HCT116 (cell line): ENCODE results near the gene TTYH2. TPM values are rescaled to one million over a fixed set of nuclear protein-coding genes. Genes with fewer than 3 reads are reported as not detected.

Experiments
- ATAC-seq: fragments of 200-7000 bp; cut with Tn5 transposase; 2 replicates; pipeline ENCODE4 v1.9.1; 2020; ENCODE audit warnings: mild to moderate bottlenecking, moderate library complexity
- BruUV-seq: library from RNA; stranded (reverse); fragments of 400-500 nt; replicated peaks from 2 replicates; lab custom pipeline; 2021; lab: Mats Ljungman, UMichigan
- CTCF ChIA-PET: fragments of 300-600 bp; sonication (Branson Sonifier 250); formaldehyde crosslinking; loops from one replicate; lab custom pipeline; 2021; ENCODE audit warnings: antibody characterized with exemption; lab: Charles Lee
- POLR2A ChIA-PET: fragments of 300-600, 350-600 bp; sonication (Branson Sonifier 250); formaldehyde crosslinking; loops from one replicate; lab custom pipeline; 2021; ENCODE audit warnings: antibody characterized with exemption; lab: Charles Lee
- RAD21 ChIA-PET, 2 experiments: fragments of 300-600 bp; sonication (Branson Sonifier 250); formaldehyde crosslinking; loops; one replicate each; lab custom pipeline; 2023; ENCODE audit warnings: low total read pairs in 2 of 2; ENCODE audit not compliant: uncharacterized antibody in 2 of 2, unreplicated experiment in 2 of 2, low non-redundant PET in 1 of 2; lab: Charles Lee
- DNase-seq: peaks from one replicate; pipeline ENCODE4 v3.0.0-alpha.2; 2010; ENCODE audit warnings: low read depth, low spot score
- H2AFZ ChIP-seq: fragments of 200-600 bp; shearing (Covaris generic), sonication (generic); 2 replicates; pipeline ENCODE4 v1.6.1; 2017; ENCODE audit warnings: low read depth, mixed run types, mixed read lengths, antibody characterized with exemption, low read length; ENCODE audit not compliant: poor library complexity, severe bottlenecking
- H3K27ac ChIP-seq: 2 replicates; pipeline ENCODE4 v1.5.1; 2012; ENCODE audit warnings: low read depth, low read length
- H3K27me3 ChIP-seq: fragments of 200-600 bp; sonication (generic); 2 replicates; pipeline ENCODE4 v1.6.1; 2016; ENCODE audit warnings: mixed run types, low read length, mixed read lengths; ENCODE audit not compliant: insufficient read depth
- H3K36me3 ChIP-seq, 2 experiments: fragments of 200-500 bp in 1 of 2; fragments of 200-600 bp in 1 of 2; sonication (Bioruptor generic) in 1 of 2; sonication (generic) in 1 of 2; 2 replicates each; pipeline versions ENCODE4 v1.5.1 to v1.6.1; 2014 to 2016; ENCODE audit warnings: low read length in 2 of 2, inconsistent platforms in 1 of 2, mixed read lengths in 1 of 2, mixed run types in 1 of 2; ENCODE audit not compliant: insufficient read depth in 2 of 2, control insufficient read depth in 1 of 2
- H3K4me1 ChIP-seq, 2 experiments: fragments of 200-600 bp in 1 of 2; sonication (generic) in 1 of 2; 2 replicates each; pipeline versions ENCODE4 v1.5.1 to v1.6.1; 2012 to 2017; ENCODE audit warnings: low read length in 2 of 2, inconsistent platforms in 1 of 2, mild to moderate bottlenecking in 1 of 2, mixed read lengths in 1 of 2, mixed run types in 1 of 2, moderate library complexity in 1 of 2; ENCODE audit not compliant: insufficient read depth in 2 of 2, control insufficient read depth in 1 of 2
- H3K4me2 ChIP-seq: fragments of 200-600 bp; sonication (generic); 2 replicates; pipeline ENCODE4 v1.6.1; 2017; ENCODE audit warnings: mixed run types, low read length, mixed read lengths
- H3K4me3 ChIP-seq, 2 experiments: fragments of 200-600 bp in 1 of 2; sonication (generic) in 1 of 2; replicated peaks in 1 of 2; 2 replicates each; pipeline ENCODE4 v1.5.1; 2011 to 2016; ENCODE audit warnings: low read length in 2 of 2, control low read depth in 1 of 2, low read depth in 1 of 2, mild to moderate bottlenecking in 1 of 2, mixed read lengths in 1 of 2, mixed run types in 1 of 2
- H3K79me2 ChIP-seq: fragments of 200-600 bp; sonication (generic); 2 replicates; pipeline ENCODE4 v1.6.1; 2017; ENCODE audit warnings: mild to moderate bottlenecking, mixed run types, low read length, moderate library complexity, mixed read lengths; ENCODE audit not compliant: insufficient read depth
- H3K9ac ChIP-seq: fragments of 200-600 bp; sonication (generic); 2 replicates; pipeline ENCODE4 v1.6.1; 2016; ENCODE audit warnings: low read length, mixed read lengths
- H3K9me2 ChIP-seq: fragments of 200-600 bp; sonication (generic), shearing (Covaris generic); 2 replicates; pipeline ENCODE4 v1.6.1; 2017; ENCODE audit warnings: mixed run types, mild to moderate bottlenecking, moderate library complexity; ENCODE audit not compliant: insufficient read depth
- H3K9me3 ChIP-seq, 2 experiments: fragments of 200-500 bp in 1 of 2; fragments of 200-600 bp in 1 of 2; sonication (Bioruptor generic) in 1 of 2; sonication (generic) in 1 of 2; 2 replicates each; pipeline ENCODE4 v1.6.1; 2014 to 2017; ENCODE audit warnings: low read length in 2 of 2, mixed read lengths in 2 of 2, inconsistent platforms in 1 of 2, low read depth in 1 of 2, mild to moderate bottlenecking in 1 of 2, mixed run types in 1 of 2, moderate library complexity in 1 of 2; ENCODE audit not compliant: control insufficient read depth in 1 of 2, insufficient read depth in 1 of 2
- H4K20me1 ChIP-seq: fragments of 200-600 bp; sonication (generic), shearing (Covaris generic); 2 replicates; pipeline ENCODE4 v1.6.1; 2017; ENCODE audit warnings: mixed run types, mild to moderate bottlenecking, moderate library complexity; ENCODE audit not compliant: insufficient read depth
- CEBPB ChIP-seq: IDR thresholded peaks from 2 replicates; pipeline ENCODE4 v1.6.1; 2012; ENCODE audit warnings: low read depth
- EGR1 ChIP-seq: IDR thresholded peaks from 2 replicates; pipeline ENCODE4 v1.6.1; 2012; ENCODE audit warnings: low read depth
- ELF1 ChIP-seq: IDR thresholded peaks from 2 replicates; pipeline ENCODE4 v1.6.1; 2012; ENCODE audit warnings: low read depth, borderline replicate concordance
- EZH2 ChIP-seq: fragments of 200-600 bp; sonication (generic); IDR thresholded peaks from 2 replicates; pipeline ENCODE4 v1.6.1; 2017; ENCODE audit warnings: antibody characterized with exemption, mixed run types
- EZH2phosphoT487 ChIP-seq: fragments of 200-600 bp; IDR thresholded peaks from 2 replicates; pipeline ENCODE4 v1.6.1; 2018; ENCODE audit warnings: antibody characterized with exemption, borderline replicate concordance
- FOSL1 ChIP-seq: IDR thresholded peaks from 2 replicates; pipeline ENCODE4 v1.6.1; 2012; ENCODE audit warnings: low read depth
- POLR2A ChIP-seq: IDR thresholded peaks from 2 replicates; pipeline ENCODE4 v1.7.0; 2011; ENCODE audit warnings: borderline replicate concordance; ENCODE audit not compliant: insufficient read depth, insufficient read length; ENCODE audit errors: extremely low read depth
- RAD21 ChIP-seq: IDR thresholded peaks from 2 replicates; pipeline ENCODE4 v1.6.1; 2012; ENCODE audit warnings: low read depth, mild to moderate bottlenecking
- SIN3A ChIP-seq: IDR thresholded peaks from 2 replicates; pipeline ENCODE4 v1.6.1; 2012; ENCODE audit warnings: low read depth
- SRF ChIP-seq: IDR thresholded peaks from 2 replicates; pipeline ENCODE4 v1.6.1; 2012; ENCODE audit warnings: low read depth
- TCF7L2 ChIP-seq: IDR thresholded peaks from 2 replicates; pipeline ENCODE4 v1.7.0; 2011; ENCODE audit warnings: borderline replicate concordance, inconsistent platforms; ENCODE audit not compliant: insufficient read depth, insufficient read length; ENCODE audit errors: extremely low read depth
- ZFX ChIP-seq: fragments of 450-650 bp; IDR thresholded peaks from 2 replicates; pipeline ENCODE4 v1.6.1; 2017
- ZNF274 ChIP-seq: fragments of 200-500 bp; sonication (Bioruptor generic); IDR thresholded peaks from 2 replicates; pipeline ENCODE4 v1.6.1; 2014; ENCODE audit warnings: mild to moderate bottlenecking, low read depth, low read length, inconsistent platforms
- intact Hi-C: fragments of 100-400 bp; cut with micrococcal nuclease; formaldehyde crosslinking; loops from 2 replicates; pipeline ENCODE4 v1.10.0; 2022
- total RNA-seq: library from RNA; stranded (reverse); gene quantifications from one replicate; pipeline ENCODE4 v1.2.1, GENCODE V29; 2021; ENCODE audit not compliant: unreplicated experiment
- TF ChIP-seq, protein P1 (sequence below), 3 experiments: fragments of 200-600 bp in 1 of 3; sonication (generic) in 1 of 3; IDR thresholded peaks in 2 of 3; conservative IDR thresholded peaks in 1 of 3; 2 replicates each; pipeline ENCODE4 v1.5.1; 2012 to 2017; ENCODE audit warnings: low read depth in 2 of 3, low read length in 2 of 3, antibody characterized with exemption in 1 of 3, borderline replicate concordance in 1 of 3, control low read depth in 1 of 3, mild to moderate bottlenecking in 1 of 3, mixed read lengths in 1 of 3, mixed run types in 1 of 3, moderate library complexity in 1 of 3; ENCODE audit not compliant: insufficient read depth in 1 of 3
- TF ChIP-seq, protein P2 (sequence below): IDR thresholded peaks from 2 replicates; pipeline ENCODE4 v1.6.1; 2012

The TTYH2 gene
- total RNA-seq, 1 experiment from 2014 or later: 10.8 TPM

DNA sequence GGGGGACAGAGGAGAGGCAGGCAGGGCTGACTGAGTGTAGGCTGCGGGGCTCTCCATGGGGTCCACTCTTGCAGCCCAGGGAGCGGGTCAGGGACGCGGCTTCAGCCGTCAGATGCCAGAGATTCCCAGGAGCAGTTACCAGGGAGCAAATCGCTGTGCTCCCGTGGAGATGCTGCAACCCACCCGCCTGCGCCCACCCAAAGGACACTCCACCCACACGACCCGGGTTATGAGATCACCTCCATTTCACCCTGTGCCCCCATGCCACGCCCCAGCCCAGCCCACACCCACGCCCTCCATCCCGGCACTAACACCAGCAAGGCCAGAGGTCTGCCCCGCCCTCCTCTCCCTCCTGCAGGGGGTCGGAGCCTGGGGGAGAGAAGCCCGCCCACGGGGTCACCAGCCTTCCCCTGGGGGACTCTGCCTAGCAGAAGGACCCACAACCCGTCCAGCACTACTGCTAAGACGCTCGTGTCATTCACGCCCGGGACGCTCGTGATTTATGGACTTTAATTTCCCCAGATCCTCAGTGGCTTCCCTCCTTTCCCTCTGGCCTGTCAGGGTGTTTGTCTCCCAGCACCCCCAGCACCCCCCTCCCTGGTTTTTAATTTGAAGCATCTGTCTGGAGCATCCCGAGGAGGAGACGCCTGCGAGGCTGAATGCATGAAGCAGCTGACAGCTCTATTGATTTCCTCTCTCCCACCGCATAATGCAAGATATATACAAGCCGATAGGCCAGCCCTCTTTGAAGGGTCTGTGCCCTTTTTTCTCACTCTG, 16.6 kb upstream of the TTYH2 start:
- POLR2A ChIA-PET: no interaction called here
- no peak overlapping the region for H3K9ac ChIP-seq
- H3K36me3 ChIP-seq: no peaks in the 10 kb centered on the region
- no peak overlapping the region for H3K4me2 ChIP-seq
- H3K27ac ChIP-seq: no peak overlapping the region
- TF ChIP-seq, protein P1, sequence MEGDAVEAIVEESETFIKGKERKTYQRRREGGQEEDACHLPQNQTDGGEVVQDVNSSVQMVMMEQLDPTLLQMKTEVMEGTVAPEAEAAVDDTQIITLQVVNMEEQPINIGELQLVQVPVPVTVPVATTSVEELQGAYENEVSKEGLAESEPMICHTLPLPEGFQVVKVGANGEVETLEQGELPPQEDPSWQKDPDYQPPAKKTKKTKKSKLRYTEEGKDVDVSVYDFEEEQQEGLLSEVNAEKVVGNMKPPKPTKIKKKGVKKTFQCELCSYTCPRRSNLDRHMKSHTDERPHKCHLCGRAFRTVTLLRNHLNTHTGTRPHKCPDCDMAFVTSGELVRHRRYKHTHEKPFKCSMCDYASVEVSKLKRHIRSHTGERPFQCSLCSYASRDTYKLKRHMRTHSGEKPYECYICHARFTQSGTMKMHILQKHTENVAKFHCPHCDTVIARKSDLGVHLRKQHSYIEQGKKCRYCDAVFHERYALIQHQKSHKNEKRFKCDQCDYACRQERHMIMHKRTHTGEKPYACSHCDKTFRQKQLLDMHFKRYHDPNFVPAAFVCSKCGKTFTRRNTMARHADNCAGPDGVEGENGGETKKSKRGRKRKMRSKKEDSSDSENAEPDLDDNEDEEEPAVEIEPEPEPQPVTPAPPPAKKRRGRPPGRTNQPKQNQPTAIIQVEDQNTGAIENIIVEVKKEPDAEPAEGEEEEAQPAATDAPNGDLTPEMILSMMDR (IDR thresholded peaks at IDR 0.05 in 2 of 3, conservative IDR thresholded peaks at IDR 0.05 in 1 of 3; ENCODE audit: borderline replicate concordance in 1 of 3, insufficient read depth in 1 of 3, low read depth in 2 of 3, low read length in 2 of 3): no peak
- TF ChIP-seq, protein P2, sequence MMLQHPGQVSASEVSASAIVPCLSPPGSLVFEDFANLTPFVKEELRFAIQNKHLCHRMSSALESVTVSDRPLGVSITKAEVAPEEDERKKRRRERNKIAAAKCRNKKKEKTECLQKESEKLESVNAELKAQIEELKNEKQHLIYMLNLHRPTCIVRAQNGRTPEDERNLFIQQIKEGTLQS: no peak
- no peak for TF ChIP-seq ZFX
- no peak for TF ChIP-seq FOSL1
- TF ChIP-seq POLR2A: no peak
- H4K20me1 ChIP-seq: no peaks in the 10 kb centered on the region
- RAD21 ChIA-PET: no interaction called here
- H2AFZ ChIP-seq: no peak overlapping the region
- no TSS peak for BruUV-seq
- intact Hi-C loops: loop anchor here (5.0 kb wide), 1 partner anchor 104 kb away; no protein-coding TSS in a partner anchor
- H3K9me2 ChIP-seq: no peaks in the 10 kb centered on the region
- H3K4me1 ChIP-seq: peaks cover 0 to 10% of the 10 kb centered on the region in 2 experiments; a peak in 2 of 4 replicates
- H3K9me3 ChIP-seq: no peaks in the 10 kb centered on the region
- H3K79me2 ChIP-seq: no peaks in the 10 kb centered on the region
- no peak overlapping the region for H3K4me3 ChIP-seq
- peaks cover 38% of the 10 kb centered on the region; the same call in 1 of the 2 replicates for H3K27me3 ChIP-seq
- CTCF ChIA-PET: no interaction called here
- ATAC-seq: no peak
- no peak for DNase-seq

DNA sequence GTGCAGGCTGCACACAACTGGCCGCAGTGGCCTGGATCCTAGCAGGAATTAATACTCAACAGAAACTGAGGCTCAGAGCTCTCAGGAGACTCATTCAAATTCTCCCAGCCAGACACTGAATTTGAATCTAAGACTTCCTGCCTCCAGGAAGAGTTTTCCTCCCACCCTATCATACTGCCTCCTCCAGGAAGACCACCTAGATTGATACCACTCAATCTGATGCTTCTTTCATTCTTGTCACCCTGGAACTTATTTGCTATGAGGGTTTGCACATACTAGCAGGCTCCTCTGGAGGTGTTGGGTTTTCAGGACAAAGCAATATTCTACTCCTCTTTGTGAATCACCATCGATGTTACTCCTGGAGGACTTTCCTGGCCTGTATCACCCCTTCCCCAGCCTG, 15.6 kb upstream of the TTYH2 start:
- intact Hi-C loops: loop anchor here (5.0 kb wide), 1 partner anchor 106 kb away; no protein-coding TSS in a partner anchor
- BruUV-seq: no TSS peak
- no peaks in the 10 kb centered on the region for H3K9me2 ChIP-seq
- peaks cover 37% of the 10 kb centered on the region; the same call in 1 of the 2 replicates for H3K27me3 ChIP-seq
- H4K20me1 ChIP-seq: no peaks in the 10 kb centered on the region
- H3K4me3 ChIP-seq: no peak overlapping the region
- H3K4me2 ChIP-seq: no peak overlapping the region
- ChIA-PET CTCF (no interaction called here), RAD21 (no interaction called here), POLR2A (no interaction called here)
- H2AFZ ChIP-seq: no peak overlapping the region
- peaks cover 0 to 10% of the 10 kb centered on the region in 2 experiments; a peak in 2 of 4 replicates for H3K4me1 ChIP-seq
- no peak for ATAC-seq
- no peak for DNase-seq
- no peak overlapping the region for H3K9ac ChIP-seq
- H3K79me2 ChIP-seq: no peaks in the 10 kb centered on the region
- H3K27ac ChIP-seq: no peak overlapping the region
- H3K9me3 ChIP-seq: no peaks in the 10 kb centered on the region
- no peaks in the 10 kb centered on the region for H3K36me3 ChIP-seq
- TF ChIP-seq FOSL1: no peak
- TF ChIP-seq RAD21: no peak
- no peak for TF ChIP-seq SIN3A
- TF ChIP-seq EZH2: no peak
- no peak for TF ChIP-seq EZH2phosphoT487
- TF ChIP-seq, protein P2: no peak
- no peak for TF ChIP-seq ZNF274
- no peak for TF ChIP-seq EGR1
- TF ChIP-seq ELF1: no peak
- TF ChIP-seq SRF: no peak
- no peak for TF ChIP-seq TCF7L2
- no peak for TF ChIP-seq CEBPB
- TF ChIP-seq POLR2A: no peak
